Measurements from ENCODE around the gene ISM1.

DNA sequence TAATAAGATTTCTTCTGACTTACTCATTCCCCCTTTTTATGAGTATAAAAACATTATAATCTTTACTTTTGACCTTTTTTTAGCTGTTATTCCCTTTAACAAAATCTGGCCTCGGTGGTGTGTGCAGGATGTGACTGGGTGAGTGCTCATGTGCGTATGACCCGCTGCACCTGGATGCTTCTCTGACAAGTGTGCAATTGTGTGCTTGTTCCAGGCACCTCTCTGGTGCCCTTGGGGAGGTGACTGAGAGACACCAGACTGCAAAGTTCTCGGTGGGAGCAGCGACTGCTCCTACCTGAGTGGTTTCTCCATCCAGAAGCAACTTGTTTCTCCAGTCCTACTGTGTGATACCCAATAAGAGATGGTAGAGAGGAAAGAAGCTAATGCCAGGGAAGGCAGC lies 65.0 kb downstream of the ISM1 start:
- no peak for TF ChIP-seq EZH2 (IDR thresholded peaks at IDR 0.05; ENCODE audit: borderline replicate concordance, low read depth, low read length, severe bottlenecking)
- TF ChIP-seq, protein P1, sequence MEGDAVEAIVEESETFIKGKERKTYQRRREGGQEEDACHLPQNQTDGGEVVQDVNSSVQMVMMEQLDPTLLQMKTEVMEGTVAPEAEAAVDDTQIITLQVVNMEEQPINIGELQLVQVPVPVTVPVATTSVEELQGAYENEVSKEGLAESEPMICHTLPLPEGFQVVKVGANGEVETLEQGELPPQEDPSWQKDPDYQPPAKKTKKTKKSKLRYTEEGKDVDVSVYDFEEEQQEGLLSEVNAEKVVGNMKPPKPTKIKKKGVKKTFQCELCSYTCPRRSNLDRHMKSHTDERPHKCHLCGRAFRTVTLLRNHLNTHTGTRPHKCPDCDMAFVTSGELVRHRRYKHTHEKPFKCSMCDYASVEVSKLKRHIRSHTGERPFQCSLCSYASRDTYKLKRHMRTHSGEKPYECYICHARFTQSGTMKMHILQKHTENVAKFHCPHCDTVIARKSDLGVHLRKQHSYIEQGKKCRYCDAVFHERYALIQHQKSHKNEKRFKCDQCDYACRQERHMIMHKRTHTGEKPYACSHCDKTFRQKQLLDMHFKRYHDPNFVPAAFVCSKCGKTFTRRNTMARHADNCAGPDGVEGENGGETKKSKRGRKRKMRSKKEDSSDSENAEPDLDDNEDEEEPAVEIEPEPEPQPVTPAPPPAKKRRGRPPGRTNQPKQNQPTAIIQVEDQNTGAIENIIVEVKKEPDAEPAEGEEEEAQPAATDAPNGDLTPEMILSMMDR (IDR thresholded peaks at IDR 0.05; ENCODE audit: borderline replicate concordance, extremely low read depth, low read length, poor library complexity, severe bottlenecking), result no peak
